Measurements from ENCODE around the gene TBC1D22A.

TBC1D22A gene

GRCh38 chr22:46844606-46845210, 82.3 kb downstream of the TBC1D22A start:
- DNase-seq, result no peak

- DNase-seq, result no peak
Observed at GRCh38 chr22:46845296-46846149, 83.1 kb downstream of the TBC1D22A start.

GRCh38 chr22:46846150-46846831, 83.8 kb downstream of the TBC1D22A start:
- DNase-seq, result no peak

GRCh38 chr22:46846832-46847355, 84.4 kb downstream of the TBC1D22A start:
- no peak for DNase-seq

GRCh38 chr22:46848197-46848596, 85.7 kb downstream of the TBC1D22A start:
- DNase-seq, result no peak

GRCh38 chr22:46849101-46849500, 86.7 kb downstream of the TBC1D22A start:
- DNase-seq, result no peak

- DNase-seq, result no peak
Observed at GRCh38 chr22:46849951-46850350, 87.5 kb downstream of the TBC1D22A start.

GRCh38 chr22:46851311-46851710, 88.9 kb downstream of the TBC1D22A start:
- DNase-seq, result no peak

- no peak for DNase-seq
Observed at GRCh38 chr22:46851941-46852340, 89.5 kb downstream of the TBC1D22A start.

- DNase-seq, result no peak
Observed at GRCh38 chr22:46852771-46853170, 90.3 kb downstream of the TBC1D22A start.

GRCh38 chr22:46853191-46853590, 90.7 kb downstream of the TBC1D22A start:
- no peak for DNase-seq

- no peak for DNase-seq
Observed at GRCh38 chr22:46854125-46854870, 91.8 kb downstream of the TBC1D22A start.

GRCh38 chr22:46855681-46856080, 93.2 kb downstream of the TBC1D22A start:
- no peak for DNase-seq

- DNase-seq, result no peak
Observed at GRCh38 chr22:46856661-46857060, 94.2 kb downstream of the TBC1D22A start.

- DNase-seq, result no peak
Observed at GRCh38 chr22:46857142-46857884, 94.9 kb downstream of the TBC1D22A start.

GRCh38 chr22:46857885-46858143, 95.4 kb downstream of the TBC1D22A start:
- DNase-seq, result no peak

GRCh38 chr22:46858181-46858771, 95.8 kb downstream of the TBC1D22A start:
- no peak for DNase-seq

GRCh38 chr22:46860562-46860961, 98.1 kb downstream of the TBC1D22A start:
- no peak for DNase-seq

- no peak for DNase-seq
Observed at GRCh38 chr22:46861468-46862367, 99.3 kb downstream of the TBC1D22A start.

- DNase-seq, result no peak
Observed at GRCh38 chr22:46862418-46863324, 100.2 kb downstream of the TBC1D22A start.

Measured in NCI-H748 treated with DMSO at 0.1 percent for 48 hours (cell line).